ENCODE results near the gene RNF128.

GRCh38 chrX:106811131-106811910 is 84.8 kb downstream of the RNF128 start:
- TF ChIP-seq GATA2 (IDR thresholded peaks at IDR 0.05; ENCODE audit: low read depth, low read length) (no peak), GATA3 (IDR thresholded peaks at IDR 0.05; ENCODE audit: low read depth, low read length) (no peak)
